Sigmoid colon (tissue), 4 donors: ENCODE measurements around the gene DCLK3.

ENCODE experiments used
- CTCF ChIP-seq, 4 experiments: fragments of 450-650 bp in 3 of 4; fragments of 200-600 bp in 1 of 4; IDR thresholded peaks; one replicate each; pipeline ENCODE4 v1.5.1; 2016 to 2019; ENCODE audit warnings: antibody characterized with exemption in 4 of 4, mild to moderate bottlenecking in 3 of 4, moderate library complexity in 2 of 4
- POLR2A ChIP-seq, 2 donors: fragments of 450-650 bp; IDR thresholded peaks; one replicate each; pipeline ENCODE4 v1.6.1; 2016; ENCODE audit warnings: antibody characterized with exemption in 2 of 2, mild to moderate bottlenecking in 2 of 2, moderate library complexity in 2 of 2
- POLR2AphosphoS5 ChIP-seq, 4 donors: sonication (generic); formaldehyde crosslinking; IDR thresholded peaks; one replicate each; pipeline ENCODE4 v1.6.1; 2017; ENCODE audit warnings: antibody characterized with exemption in 4 of 4

- TF ChIP-seq CTCF (IDR thresholded peaks at IDR 0.05) (no peak), POLR2AphosphoS5 (IDR thresholded peaks at IDR 0.05) (no peak), POLR2A (IDR thresholded peaks at IDR 0.05) (no peak)
Observed at GRCh38 chr3:36730966-36731365, 33.4 kb downstream of the DCLK3 start.
